ENCODE measurements around the gene LAYN.

The LAYN gene, protein sequence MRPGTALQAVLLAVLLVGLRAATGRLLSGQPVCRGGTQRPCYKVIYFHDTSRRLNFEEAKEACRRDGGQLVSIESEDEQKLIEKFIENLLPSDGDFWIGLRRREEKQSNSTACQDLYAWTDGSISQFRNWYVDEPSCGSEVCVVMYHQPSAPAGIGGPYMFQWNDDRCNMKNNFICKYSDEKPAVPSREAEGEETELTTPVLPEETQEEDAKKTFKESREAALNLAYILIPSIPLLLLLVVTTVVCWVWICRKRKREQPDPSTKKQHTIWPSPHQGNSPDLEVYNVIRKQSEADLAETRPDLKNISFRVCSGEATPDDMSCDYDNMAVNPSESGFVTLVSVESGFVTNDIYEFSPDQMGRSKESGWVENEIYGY

DNA sequence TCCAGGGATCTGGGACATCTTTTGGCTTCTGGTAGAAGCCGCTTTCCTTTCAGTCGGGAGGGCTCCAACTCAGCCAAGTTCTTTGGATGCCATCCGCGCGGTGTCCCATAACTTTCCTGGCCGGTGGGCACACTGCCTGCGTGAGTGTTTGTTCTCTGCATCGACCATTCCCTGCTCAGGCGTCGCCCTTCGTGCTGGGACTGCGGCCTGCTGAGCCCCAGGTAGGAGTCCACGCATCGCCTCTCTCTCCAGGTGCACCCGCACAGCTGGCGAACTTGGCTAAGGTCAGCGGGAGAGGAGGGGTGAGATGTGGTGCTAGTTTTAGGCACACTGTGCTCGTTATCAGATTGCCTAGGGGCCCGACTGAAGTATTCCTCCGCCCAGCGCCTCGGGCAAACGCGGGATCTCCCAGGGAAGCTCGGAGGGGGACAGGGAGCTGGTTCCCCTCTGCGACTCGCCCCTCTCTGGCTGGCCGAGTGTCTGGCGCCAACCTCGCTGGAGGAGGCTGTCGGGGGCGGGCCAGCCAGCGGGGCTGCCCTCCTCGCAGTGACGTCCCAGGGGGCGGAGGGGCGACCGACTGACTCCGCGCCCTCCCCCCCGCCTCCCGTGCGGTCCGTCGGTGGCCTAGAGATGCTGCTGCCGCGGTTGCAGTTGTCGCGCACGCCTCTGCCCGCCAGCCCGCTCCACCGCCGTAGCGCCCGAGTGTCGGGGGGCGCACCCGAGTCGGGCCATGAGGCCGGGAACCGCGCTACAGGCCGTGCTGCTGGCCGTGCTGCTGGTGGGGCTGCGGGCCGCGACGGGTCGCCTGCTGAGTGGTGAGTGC is at the start of gene LAYN:
Gene LAYN, plus strand, starts transcription at position 607 of the 823 bp plus-strand sequence. Its CDS starts 124 bp downstream, at position 731.
- no peak for DNase-seq

DNA sequence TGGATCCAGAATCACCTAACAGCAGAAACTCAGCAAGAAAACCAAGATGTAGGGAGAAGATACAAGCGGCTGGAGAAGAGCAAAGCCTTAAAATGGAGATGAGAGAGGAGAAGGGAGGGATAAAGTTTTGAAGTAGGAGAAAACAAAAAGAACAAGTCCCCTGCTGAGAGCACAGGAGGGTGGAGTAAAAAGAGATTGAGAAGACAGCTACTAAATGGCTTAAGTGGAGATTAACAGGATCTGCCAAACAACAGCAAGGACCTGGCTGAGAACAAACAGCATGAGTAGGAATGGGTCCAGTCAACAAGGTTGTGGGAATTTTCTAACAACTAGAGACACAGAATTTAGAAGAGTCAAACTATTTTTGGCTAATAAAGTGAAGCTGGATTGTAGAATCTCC is 46.5 kb upstream of the LAYN start:
- DNase-seq = no peak

DNA sequence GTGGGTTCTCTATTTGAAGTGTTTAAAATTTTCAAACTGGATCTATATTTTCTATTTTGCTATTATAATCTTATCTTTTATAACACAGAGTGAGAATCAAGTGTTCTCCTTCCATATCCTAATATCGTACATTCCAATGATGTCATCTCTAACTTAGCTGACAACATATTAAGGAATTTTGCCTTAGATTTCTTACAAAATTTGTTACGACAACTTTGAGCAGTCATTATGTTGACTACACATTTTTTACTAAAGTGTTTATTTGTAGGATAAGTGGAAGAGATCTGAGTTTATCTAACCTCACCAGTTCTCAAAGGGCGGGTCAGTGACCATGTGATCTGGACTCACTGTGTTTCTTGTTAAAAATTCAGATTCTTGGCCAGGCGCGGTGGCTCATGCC is 41.0 kb upstream of the LAYN start:
- DNase-seq = no peak

DNA sequence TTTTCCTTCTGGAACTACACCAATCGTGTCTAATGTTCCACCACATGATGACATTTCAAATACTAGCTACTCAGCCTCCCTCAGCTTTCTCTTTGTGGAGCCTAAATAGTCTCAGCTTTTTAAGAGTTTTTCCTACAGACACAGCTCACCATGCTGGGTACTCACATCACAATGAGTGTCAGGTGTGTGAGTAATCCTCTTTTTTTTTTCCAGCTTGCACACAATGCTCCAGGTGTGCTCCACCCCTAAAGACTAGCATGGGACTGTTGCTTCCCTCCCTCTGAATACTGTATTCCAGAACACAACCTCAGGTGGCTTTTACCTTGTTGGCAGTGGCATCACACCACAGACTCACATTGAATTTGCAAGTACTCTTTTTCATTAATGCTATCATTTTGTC is 40.0 kb upstream of the LAYN start:
- no peak for DNase-seq

DNA sequence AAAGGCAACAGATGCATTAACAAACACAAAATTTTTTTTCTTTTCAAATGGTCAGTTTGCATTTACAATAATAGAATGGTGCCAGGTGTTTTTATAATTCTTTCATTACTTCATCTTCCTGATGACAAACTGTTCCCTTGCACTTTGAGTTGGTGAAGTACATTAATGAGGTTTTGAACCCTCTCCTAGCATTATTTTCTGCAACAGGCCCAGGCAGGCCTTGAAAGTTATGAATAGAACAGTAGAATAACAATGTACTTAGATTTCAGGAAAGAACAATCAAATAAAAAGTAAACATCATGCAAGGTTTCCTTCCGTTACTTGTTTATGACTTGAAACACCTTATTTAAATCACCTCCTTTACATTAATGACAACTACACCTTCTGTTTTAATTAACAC is 37.9 kb upstream of the LAYN start:
- no peak for DNase-seq

DNA sequence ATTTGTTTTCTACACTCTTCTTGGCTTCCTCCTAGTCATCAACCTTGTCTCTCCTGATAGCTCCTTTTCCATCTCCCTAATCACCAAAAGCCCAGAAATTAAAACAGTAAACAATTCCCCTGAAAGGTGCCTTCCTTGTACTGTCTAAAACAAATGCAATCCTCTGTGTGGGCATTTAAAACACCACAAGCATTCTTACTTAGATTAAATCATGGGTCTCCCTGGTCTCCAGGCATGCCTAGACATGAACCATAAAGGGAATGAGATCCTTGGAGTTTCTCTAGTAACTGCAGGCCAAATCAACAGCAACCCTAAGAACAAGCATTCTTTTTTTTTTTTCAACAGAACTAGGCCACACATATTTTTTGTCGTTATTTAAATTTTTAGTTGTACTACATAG is 30.2 kb upstream of the LAYN start:
- no peak for DNase-seq

DNA sequence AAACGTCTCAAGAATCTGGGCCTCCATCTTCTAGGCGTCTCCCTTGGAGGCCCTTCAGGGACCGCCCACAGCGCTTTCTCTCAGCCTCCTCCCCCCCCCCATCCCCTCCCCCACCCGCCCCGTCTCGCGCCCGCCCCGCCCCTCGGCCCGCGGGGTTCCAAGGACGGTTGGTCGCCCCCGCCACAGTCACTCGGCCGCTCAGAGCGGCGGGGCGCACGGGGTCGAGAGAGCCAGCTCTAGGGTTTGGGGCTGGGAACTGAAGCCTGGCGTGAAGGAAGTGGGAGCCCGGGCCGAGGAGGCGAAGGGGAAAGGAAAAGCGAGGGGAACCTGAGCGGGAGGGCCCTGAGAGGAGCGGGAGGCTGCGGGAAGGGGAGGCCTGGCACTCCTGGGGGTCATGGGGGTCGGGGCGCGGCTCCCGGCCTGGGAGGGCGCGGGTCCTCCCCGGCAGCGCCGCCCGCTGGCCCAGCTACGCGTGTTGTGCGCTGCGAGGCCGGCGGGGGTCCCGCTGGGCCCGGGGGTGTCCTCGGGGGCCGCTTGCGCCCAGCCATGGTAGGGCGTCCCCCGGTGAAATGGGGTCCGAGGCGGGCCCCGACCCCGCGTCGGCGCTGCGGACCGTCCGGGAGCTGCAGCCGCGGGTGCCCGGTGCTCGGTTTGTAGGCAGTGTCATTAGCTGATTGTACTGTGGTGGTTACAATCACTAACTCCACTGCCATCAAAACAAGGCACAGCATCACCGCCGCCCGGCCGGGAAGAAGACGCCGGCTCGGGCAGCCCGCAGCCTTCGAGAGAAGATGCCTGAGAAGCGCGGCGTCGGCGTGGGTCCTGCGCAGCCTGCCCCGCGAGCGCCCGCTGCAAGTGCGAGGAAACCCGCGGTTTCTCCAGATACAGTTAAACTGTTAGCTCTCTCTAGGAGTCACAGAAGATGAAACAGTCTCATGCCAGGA is 28.0 kb upstream of the LAYN start, which contains the start of gene BTG4:
Gene BTG4, minus strand, starts transcription at position 91 of the 944 bp plus-strand sequence. CDS start 13,610 bp downstream, outside the sequence.
- DNase-seq = no peak

DNA sequence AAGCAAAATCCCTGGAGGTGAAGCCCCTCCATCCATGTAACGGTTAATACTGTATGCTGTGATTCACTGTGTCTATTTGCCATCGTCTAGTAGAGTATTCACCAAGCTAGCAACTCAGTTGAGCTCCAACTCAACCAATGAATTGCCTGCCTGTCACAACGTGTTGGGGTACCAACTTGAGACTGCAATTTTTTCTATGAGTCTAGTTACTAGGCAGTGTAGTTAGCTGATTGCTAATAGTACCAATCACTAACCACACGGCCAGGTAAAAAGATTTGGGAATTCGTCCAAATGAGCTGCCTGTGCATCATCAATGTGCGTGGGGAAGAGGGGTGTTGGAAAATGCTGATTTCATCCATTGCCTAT is 27.3 kb upstream of the LAYN start:
- DNase-seq = no peak

DNA sequence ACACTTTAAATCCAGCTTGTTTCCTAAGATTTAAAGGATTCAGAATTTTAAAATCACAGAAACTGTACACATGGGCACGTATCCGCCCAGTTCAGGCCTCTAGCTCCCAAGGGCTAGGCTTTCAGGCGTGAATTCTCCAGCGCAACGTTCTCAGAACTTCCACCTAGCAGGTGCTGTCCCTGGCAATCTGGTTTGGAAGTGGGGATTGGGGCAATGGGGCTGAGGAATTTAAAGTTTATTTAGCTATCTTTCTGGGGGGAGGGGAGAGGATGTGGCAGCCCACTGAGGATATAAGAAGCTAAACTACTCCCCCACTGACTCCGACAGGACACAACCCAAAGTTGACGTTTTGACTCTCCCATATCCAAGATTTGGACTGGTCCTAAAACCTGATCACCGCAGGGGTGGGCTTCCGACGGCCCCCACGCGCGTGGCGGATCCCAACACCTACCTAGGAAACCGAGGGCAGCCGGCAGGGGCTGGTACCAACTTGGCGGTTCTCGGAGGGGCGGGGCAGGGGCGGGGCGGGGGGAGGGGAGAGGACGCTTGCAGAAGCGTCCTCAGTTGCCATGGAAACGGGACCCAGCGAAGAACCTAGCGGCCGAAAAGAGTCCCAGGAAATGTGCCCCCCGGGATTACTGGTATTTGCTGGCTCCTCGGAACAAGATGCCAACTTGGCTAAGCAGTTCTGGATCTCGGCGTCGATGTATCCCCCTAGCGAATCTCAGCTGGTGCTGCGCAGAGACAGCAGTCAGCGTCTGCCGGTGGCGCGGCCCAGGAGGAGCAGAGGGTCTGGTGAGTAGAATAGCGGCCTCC is 26.1 kb upstream of the LAYN start, which contains the start of gene HOATZ:
Gene HOATZ, plus strand, starts transcription at position 563 of the 816 bp plus-strand sequence. Its CDS starts 7 bp downstream, at position 570.
- no peak for DNase-seq

DNA sequence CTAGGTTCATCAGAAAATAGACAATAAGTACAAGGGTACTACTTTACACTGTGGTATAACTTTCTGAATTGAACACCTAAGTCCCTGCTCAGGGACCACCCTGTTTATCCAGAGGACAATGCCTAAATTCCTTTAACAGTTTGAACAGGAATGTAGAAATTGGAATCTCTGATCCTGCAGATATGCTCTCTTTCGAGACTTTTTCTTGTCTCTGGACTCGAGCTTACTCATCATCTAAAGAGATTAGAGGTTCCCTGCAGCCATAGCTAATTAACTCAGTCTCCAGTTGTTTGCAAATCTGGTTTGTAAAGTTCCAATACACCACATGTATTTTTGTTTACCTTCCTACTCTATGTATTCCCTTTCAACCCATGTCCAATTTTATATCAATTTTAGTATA is 24.9 kb upstream of the LAYN start:
- no peak for DNase-seq

DNA sequence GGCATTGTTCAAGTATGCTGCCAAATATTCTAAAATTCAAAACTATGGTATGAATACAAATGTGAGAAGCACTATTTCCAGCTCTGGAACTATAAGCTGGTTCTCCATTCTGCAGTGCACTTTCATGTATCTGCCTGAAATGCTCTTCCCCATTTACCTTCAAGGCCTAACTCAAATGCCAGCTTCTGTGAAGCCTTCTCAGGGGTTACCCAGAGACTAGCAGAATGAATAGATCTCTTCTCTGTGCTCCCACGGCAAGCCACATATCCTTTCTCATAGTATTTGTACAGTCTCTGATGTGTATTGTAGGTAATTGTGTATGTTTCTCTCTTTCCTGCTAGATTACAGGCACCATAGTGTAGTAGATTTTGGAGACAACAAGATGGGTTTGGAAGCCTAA is 21.9 kb upstream of the LAYN start:
- no peak for DNase-seq

DNA sequence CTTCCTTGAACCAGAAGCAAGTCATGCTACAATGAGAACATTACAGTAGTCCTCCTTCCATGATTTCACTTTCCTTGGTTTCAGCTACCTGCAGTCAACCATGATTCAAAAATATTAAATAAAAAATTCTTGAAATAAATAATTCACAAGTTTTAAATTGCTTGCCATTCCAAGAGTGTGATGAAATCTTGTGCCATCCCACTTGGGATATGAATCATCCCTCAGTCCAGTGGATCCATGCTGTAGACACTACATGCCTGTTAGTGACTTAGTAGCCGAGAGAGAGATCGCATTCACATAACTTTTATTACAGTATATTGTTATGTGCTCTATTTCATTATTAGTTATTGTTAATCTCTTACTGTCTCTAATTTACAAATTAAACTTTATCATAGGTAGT is 20.0 kb upstream of the LAYN start:
- DNase-seq = no peak

DNA sequence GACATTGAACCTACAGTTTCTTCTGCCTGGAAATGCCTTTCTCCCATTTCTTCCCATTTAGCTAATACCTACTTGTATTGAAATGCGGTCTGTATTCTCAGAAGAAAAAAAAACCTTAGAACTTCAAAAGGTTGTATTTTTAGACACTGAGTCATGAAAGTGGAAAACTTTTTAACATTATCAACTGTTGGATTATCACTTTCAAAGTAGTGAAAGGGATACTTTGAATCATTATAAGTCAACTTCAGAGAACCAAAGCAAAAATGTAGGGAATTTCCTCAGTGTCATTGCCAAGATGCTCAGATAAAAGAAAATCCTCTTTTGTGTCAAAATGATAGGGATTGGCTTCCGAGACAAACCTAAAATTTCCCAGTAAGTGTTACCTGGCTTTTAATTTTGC is 19.4 kb upstream of the LAYN start:
- no peak for DNase-seq

DNA sequence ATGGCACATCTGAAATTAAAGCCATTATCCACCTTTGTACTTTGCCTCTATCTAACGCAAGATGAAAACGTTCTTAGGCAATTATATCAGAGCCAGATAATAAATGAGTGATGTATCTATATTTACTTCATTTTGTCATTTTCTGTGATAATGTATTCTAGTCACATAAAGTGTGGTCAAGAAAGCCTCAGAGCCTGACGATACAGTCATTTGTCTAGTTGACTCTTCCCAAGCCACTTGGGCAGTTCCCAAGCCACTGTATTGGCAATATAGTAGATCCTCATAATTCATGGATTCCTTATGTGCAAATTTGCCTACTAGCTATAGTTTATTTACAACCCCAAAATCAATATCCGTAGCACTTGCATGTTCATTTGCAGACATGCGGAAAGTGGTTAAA is 18.1 kb upstream of the LAYN start:
- DNase-seq = no peak

DNA sequence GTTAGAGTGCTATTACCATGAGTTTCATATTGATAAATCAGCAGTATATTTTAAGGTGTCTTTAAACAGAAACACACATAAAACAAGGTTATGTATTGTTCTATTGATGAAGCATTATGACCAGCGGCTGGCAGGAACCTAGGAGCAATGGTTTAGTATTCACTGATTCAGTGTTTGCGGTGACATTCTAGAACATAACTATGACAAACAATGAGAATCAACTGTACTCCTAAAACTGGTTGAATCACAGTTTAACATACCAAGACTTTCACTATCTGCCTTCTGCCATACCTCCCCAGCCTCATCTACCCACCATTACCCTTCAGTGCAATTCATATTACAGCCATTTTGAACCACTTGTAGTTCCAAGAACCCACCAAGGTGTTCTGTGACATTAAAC is 17.2 kb upstream of the LAYN start:
- DNase-seq = no peak

DNA sequence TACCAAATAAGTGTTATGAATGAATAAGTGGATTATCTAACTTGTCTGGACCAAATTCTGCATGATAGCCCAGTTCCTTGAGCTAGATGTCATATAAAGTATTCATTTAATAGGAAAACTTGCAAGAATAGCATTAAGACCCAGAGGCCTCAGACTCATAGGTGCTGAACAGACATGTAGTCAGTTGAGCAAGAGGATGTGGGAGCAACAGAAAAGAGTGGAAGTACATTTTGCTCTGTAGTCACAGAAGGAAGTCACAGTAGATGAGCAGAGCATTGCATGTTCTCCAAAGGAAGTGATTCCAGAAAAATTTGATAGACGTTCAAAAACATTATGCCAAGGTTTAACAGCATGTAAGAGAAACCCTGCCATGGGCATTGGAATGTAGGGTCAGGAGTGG is 16.5 kb upstream of the LAYN start:
- DNase-seq = no peak

DNA sequence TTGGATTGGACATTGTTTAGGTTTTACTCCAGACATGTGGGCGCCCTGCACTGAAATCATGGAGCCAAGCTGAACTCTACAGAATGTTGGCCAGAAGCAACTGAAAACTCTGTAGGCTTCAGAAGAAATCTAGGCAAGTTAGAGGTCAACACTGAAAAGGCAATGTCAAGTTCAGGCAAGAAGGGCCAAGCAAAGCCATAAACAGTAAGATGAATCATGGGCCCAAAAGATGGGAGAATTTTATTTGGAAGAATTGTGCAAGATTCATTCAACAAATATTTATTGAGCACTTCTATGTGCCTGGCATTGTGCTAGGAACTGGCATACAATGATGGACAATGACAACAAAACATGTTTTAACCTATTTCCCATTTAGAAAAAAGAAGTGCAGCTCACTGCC is 15.1 kb upstream of the LAYN start:
- no peak for DNase-seq

DNA sequence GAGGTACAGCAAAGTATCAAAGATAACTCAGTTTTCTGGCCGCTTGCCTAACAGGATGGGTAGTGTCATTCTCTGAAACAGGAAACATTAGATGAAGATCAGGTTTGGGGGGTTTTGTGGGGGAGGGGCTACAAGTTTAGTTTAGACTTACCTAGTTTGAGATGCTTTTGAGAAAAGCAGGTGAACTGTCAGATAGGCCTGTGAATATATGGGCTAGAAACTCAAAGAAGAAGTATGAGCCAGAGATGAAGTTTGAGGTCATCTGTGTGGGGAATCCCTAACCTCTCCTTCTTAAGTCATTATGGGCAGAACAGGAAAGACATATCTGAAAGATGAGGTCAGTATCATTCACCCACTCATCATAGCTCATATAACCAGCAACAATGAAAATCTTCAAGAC is 14.0 kb upstream of the LAYN start:
- DNase-seq = peak; percentile 59 to 82

DNA sequence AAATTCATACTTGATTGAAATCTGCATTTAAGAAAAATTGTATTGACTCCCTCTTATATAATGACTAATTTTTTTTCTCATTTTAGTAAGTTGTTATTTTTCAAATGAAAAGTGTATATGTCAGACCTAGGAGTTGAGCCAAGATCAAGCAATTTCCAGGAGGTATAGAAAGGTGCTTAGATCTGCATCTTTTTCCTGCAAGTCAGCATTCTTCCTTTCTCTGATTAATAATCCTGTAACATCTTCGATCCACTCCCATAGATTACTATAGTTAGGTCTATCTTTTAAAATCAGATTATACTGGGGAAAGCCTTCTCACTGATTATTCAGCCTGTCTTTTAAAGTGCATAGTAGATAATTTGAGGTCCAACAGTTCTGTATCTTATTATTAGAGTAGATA is 13.2 kb upstream of the LAYN start:
- DNase-seq = no peak

DNA sequence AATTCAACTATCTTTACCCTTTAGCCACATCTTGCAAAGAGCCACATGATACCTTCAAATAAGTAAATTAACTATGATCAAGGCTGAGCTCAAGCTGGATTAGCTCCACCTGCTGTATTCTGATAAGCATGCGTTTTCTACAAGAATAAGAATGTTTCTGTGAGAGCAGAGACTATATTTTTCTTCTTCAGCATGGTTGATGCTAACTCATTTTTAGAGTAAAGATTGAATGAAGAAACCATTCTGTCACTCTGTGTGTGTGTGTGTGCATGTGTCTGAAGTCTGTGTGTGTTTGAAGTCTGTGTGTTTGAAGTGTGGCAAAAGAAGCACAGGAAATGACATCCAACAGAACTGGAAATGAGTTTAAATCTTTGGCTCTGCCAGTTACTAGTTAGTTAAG is 12.0 kb upstream of the LAYN start:
- peak in 1 of 2 experiments; percentile 49 for DNase-seq

DNA sequence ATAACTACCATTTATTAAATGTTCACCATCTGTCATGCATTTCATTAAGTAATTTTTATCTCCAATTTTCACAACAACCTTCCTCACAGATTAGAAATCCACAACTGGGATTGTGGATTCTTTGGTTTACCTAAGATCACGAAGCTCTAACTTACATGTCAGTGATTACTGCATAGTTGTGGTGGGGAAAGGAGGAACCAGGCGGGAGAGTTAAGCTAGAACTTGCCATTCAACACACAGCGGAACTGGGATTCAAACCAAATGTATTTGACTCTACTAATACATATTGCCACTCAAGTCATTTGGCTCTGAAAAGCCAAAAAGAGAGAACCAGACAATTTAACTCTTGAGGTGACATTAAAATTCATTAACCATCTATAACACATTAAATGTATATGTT is 10.4 kb upstream of the LAYN start:
- no peak for DNase-seq

DNA sequence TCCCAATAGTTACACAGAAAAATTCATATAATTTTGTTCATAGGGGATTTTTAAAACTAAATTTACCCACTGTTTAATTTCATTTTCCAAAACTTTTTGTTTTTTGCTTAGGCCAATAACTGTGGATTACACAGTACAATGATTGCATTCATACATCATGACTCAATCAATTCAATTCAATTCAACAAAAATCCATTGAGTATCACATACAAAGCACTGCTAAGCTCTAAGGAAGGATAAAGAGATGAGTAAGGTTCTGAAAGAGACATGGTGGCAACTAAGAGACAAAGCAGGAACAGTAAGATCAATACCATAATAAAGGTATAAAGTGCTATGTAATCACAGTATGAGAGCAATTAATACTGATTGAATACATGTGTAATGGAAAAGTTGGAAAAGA is 9.4 kb upstream of the LAYN start:
- peak in 1 of 2 experiments; percentile 29 for DNase-seq
